Gastroesophageal sphincter (tissue), 4 donors: Measurements from ENCODE around the gene IL1RAPL2. TPM values are rescaled to one million over a fixed set of nuclear protein-coding genes. Genes with fewer than 3 reads are reported as not detected.

ENCODE experiments used
- ATAC-seq: fragments of 150-250 bp; one replicate; pipeline ENCODE4 v1.9.1; 2016; ENCODE audit warnings: mild to moderate bottlenecking, moderate library complexity
- H3K27ac ChIP-seq, 4 donors: fragments of 200-600 bp; sonication (generic) in 3 of 4; 1 replicate in 3 of 4; 2 replicates in 1 of 4; pipeline ENCODE4 v1.5.1; 2016 to 2019
- H3K27me3 ChIP-seq: fragments of 200-600 bp; sonication (generic); one replicate; pipeline ENCODE4 v1.5.1; 2019
- H3K36me3 ChIP-seq, 2 donors: fragments of 200-600 bp; sonication (generic); one replicate each; pipeline ENCODE4 v1.5.1; 2019; ENCODE audit warnings: control low read depth in 1 of 2
- H3K4me1 ChIP-seq, 3 donors: fragments of 200-600 bp; sonication (generic); 1 replicate in 2 of 3; 2 replicates in 1 of 3; pipeline ENCODE4 v1.5.1; 2016 to 2019; ENCODE audit warnings: control low read depth in 2 of 3
- H3K4me3 ChIP-seq, 2 donors: fragments of 200-600 bp; sonication (generic); one replicate each; pipeline ENCODE4 v1.5.1; 2019; ENCODE audit warnings: mild to moderate bottlenecking in 1 of 2, moderate library complexity in 1 of 2
- H3K9me3 ChIP-seq, 3 donors: fragments of 200-600 bp; sonication (generic); one replicate each; pipeline ENCODE4 v1.5.1; 2017 to 2019; ENCODE audit warnings: control low read depth in 2 of 3
- CTCF ChIP-seq, 4 experiments: fragments of 200-600 bp in 2 of 4; fragments of 450-650 bp in 2 of 4; sonication (generic) in 1 of 4; IDR thresholded peaks; one replicate each; pipeline ENCODE4 v1.5.1; 2017 to 2019; ENCODE audit warnings: antibody characterized with exemption in 4 of 4, mild to moderate bottlenecking in 2 of 4, moderate library complexity in 2 of 4
- EP300 ChIP-seq: sonication (generic); formaldehyde crosslinking; IDR thresholded peaks from one replicate; pipeline ENCODE4 v1.6.1; 2017; ENCODE audit warnings: antibody characterized with exemption, mild to moderate bottlenecking
- POLR2A ChIP-seq, 2 donors: fragments of 450-650 bp; IDR thresholded peaks; one replicate each; pipeline ENCODE4 v1.6.1; 2017; ENCODE audit warnings: antibody characterized with exemption in 2 of 2, mild to moderate bottlenecking in 2 of 2, moderate library complexity in 1 of 2
- POLR2AphosphoS5 ChIP-seq: sonication (generic); formaldehyde crosslinking; IDR thresholded peaks from one replicate; pipeline ENCODE4 v1.6.1; 2017; ENCODE audit warnings: antibody characterized with exemption
- whole genome bisulfite sequencing, 2 donors: methylation state at CpG; one replicate each; pipeline ENCODE4 v1.1.5; 2018; ENCODE audit warnings: low coverage in 1 of 2; 5-methylcytosine and 5-hydroxymethylcytosine counted together
- total RNA-seq, 4 donors: library from RNA; depleted of rRNA; stranded (reverse); fragments of >200 nt; gene quantifications; one replicate each; pipeline ENCODE4 v1.1.0, GENCODE V29; 2016

Gene IL1RAPL2
- total RNA-seq, 4 donors from 2014 or later: 0.54 TPM; not detected in 2

DNA sequence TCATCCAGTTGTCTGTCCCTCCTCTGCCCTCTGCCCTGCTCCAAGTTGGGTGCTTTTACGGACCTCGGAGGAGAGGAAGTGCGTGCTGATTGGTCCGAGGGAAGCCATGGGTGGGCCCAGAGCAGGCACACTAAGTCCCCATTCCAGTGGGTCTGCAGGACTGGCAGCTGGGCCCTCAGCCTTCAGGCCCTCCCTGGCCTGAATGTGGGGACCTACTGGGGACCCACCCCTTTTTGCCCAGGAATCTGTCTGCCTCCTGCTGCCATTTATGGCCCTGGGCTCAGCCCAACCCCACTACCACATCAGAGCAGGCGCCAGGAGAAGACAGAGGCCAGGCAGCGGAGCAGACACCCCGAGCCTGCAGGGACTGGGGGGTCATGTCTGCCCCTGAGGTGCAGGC is 484.9 kb downstream of the IL1RAPL2 start:
- ATAC-seq: no peak
- no CpG with 5 or more reads among the region's 7 CpGs for WGBS, 2 donors
- H3K9me3 ChIP-seq: no peaks in the 10 kb centered on the region
- H3K36me3 ChIP-seq: no peaks in the 10 kb centered on the region
- TF ChIP-seq CTCF (IDR thresholded peaks at IDR 0.05) (no peak), POLR2AphosphoS5 (no peak), EP300 (no peak), POLR2A (IDR thresholded peaks at IDR 0.05) (no peak)
- H3K4me3 ChIP-seq: no peak overlapping the region
- H3K4me1 ChIP-seq: no peaks in the 10 kb centered on the region
- no peaks in the 10 kb centered on the region for H3K27me3 ChIP-seq
- H3K27ac ChIP-seq: no peak overlapping the region

- WGBS, 2 donors: no CpG with 5 or more reads among the region's 10 CpGs
- H3K27me3 ChIP-seq: no peaks in the 10 kb centered on the region
- no peaks in the 10 kb centered on the region for H3K36me3 ChIP-seq
- H3K9me3 ChIP-seq: no peaks in the 10 kb centered on the region
- no peak for ATAC-seq
- TF ChIP-seq POLR2AphosphoS5 (no peak), POLR2A (IDR thresholded peaks at IDR 0.05) (no peak), CTCF (IDR thresholded peaks at IDR 0.05) (no peak), EP300 (no peak)
- H3K27ac ChIP-seq: no peak overlapping the region
- H3K4me1 ChIP-seq: no peaks in the 10 kb centered on the region
- no peak overlapping the region for H3K4me3 ChIP-seq
Measured at GRCh38 chrX:105051364-105051763, 485.4 kb downstream of the IL1RAPL2 start.

GRCh38 chrX:105052926-105053325 is 486.9 kb downstream of the IL1RAPL2 start:
- WGBS, 2 donors: 46 to 76% methylated on average over 2 of the region's 2 CpGs
- no peak for ATAC-seq
- Histone ChIP-seq H3K4me1 (no peaks in the 10 kb centered on the region), H3K36me3 (no peaks in the 10 kb centered on the region), H3K27ac (no peak overlapping the region), H3K9me3 (no peaks in the 10 kb centered on the region), H3K4me3 (no peak overlapping the region), H3K27me3 (no peaks in the 10 kb centered on the region)
- TF ChIP-seq EP300 (no peak), CTCF (IDR thresholded peaks at IDR 0.05) (no peak), POLR2A (IDR thresholded peaks at IDR 0.05) (no peak), POLR2AphosphoS5 (no peak)

DNA sequence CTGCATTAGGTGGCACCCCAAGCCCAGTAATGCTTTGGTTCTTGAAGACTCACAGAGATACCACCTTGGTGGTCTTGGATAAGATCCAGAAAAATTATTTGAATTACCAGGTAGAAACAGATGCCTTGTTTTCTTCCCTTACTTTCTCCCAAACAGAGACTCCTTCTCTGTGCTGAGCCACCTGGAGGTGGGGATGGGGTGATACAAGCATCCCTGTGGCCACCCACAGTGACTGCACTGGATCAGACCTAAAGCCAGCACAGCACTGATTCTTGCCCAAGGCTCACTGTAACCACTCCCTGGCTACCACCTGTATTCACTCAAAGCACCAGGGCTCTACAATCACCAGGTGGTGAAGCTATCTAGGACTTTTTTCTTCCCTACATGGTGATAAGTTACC is 497.7 kb downstream of the IL1RAPL2 start:
- H3K4me3 ChIP-seq: no peak overlapping the region
- H3K36me3 ChIP-seq: no peaks in the 10 kb centered on the region
- H3K4me1 ChIP-seq: no peaks in the 10 kb centered on the region
- ATAC-seq: no peak
- H3K27me3 ChIP-seq: no peaks in the 10 kb centered on the region
- TF ChIP-seq POLR2A (IDR thresholded peaks at IDR 0.05) (no peak), CTCF (IDR thresholded peaks at IDR 0.05) (no peak), EP300 (no peak), POLR2AphosphoS5 (no peak)
- H3K9me3 ChIP-seq: no peaks in the 10 kb centered on the region
- H3K27ac ChIP-seq: no peak overlapping the region

DNA sequence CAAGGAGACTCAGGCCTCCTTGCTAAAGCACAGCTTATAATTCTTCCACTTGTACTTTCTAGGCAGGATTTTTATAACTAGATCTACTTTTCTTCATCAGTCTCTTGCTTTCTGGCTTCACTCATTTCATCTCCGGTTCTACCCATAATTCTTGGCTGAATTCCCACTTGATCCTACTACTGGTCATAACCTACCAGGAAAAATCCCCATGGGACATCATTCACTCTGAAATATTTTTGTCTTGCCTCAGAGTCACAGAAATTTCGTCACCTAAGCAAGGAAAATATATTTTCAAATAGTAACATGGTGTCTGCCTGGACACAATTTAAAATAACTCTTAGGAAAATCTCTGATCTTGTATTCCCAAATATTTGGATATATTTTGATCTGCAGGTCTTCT is 532.2 kb downstream of the IL1RAPL2 start:
- no peak for ATAC-seq
- no peak for TF ChIP-seq CTCF (IDR thresholded peaks at IDR 0.05)
- TF ChIP-seq POLR2AphosphoS5: no peak
- TF ChIP-seq POLR2A (IDR thresholded peaks at IDR 0.05): no peak
- TF ChIP-seq EP300: no peak
- 50 to 88% methylated on average over 2 of the region's 2 CpGs for WGBS, 2 donors

More for the DNA sequence above, 532.2 kb downstream of the IL1RAPL2 start:
- Histone ChIP-seq H3K9me3 (no peaks in the 10 kb centered on the region), H3K36me3 (no peaks in the 10 kb centered on the region), H3K4me1 (no peaks in the 10 kb centered on the region), H3K27me3 (no peaks in the 10 kb centered on the region), H3K4me3 (no peak overlapping the region), H3K27ac (no peak overlapping the region)
